Trophoblast cell (in vitro differentiated cells and primary cell): ENCODE data around the gene MYO5A.
"Not testable (repeated sequence)": the region's sequence is repeated elsewhere in the genome, so short reads cannot be mapped to it uniquely, and the experiment has no call there.

ENCODE experiments used
- DNase-seq, 2 donors: peaks; one replicate each; pipeline ENCODE4 v3.0.0-alpha.2; 2016
- H2AFZ ChIP-seq: 2 replicates; pipeline ENCODE4 v1.6.1; 2013; ENCODE audit warnings: low read length, moderate library complexity, mild to moderate bottlenecking; ENCODE audit not compliant: insufficient read depth, poor library complexity
- H2AK5ac ChIP-seq: 2 replicates; pipeline ENCODE4 v1.6.1; 2013; ENCODE audit warnings: mild to moderate bottlenecking, low read length
- H2BK120ac ChIP-seq: 2 replicates; pipeline ENCODE4 v1.6.1; 2013; ENCODE audit warnings: low read length, mild to moderate bottlenecking, moderate library complexity; ENCODE audit not compliant: insufficient read depth, poor library complexity
- H2BK12ac ChIP-seq: 2 replicates; pipeline ENCODE4 v1.6.1; 2013; ENCODE audit warnings: mild to moderate bottlenecking, low read length, moderate library complexity
- H2BK5ac ChIP-seq: 2 replicates; pipeline ENCODE4 v1.6.1; 2013; ENCODE audit warnings: low read length, low read depth, moderate library complexity, mild to moderate bottlenecking; ENCODE audit not compliant: poor library complexity
- H3K14ac ChIP-seq: 2 replicates; pipeline ENCODE4 v1.6.1; 2013; ENCODE audit warnings: mild to moderate bottlenecking, low read length
- H3K18ac ChIP-seq: 2 replicates; pipeline ENCODE4 v1.6.1; 2013; ENCODE audit warnings: mild to moderate bottlenecking, low read length
- H3K23ac ChIP-seq: 2 replicates; pipeline ENCODE4 v1.6.1; 2013; ENCODE audit warnings: low read length
- H3K27ac ChIP-seq: 2 replicates; pipeline ENCODE4 v1.5.1; 2013; ENCODE audit warnings: low read depth, mild to moderate bottlenecking, inconsistent platforms, low read length, moderate library complexity
- H3K27me3 ChIP-seq: 2 replicates; pipeline ENCODE4 v1.6.1; 2013; ENCODE audit warnings: inconsistent platforms, mild to moderate bottlenecking, low read length, moderate library complexity; ENCODE audit not compliant: insufficient read depth
- H3K36me3 ChIP-seq, 2 experiments: 1 replicate in 1 of 2; 2 replicates in 1 of 2; pipeline ENCODE4 v1.6.1; 2013; ENCODE audit warnings: low read length in 2 of 2, mild to moderate bottlenecking in 2 of 2, moderate library complexity in 1 of 2; ENCODE audit not compliant: insufficient read depth in 2 of 2, control insufficient read depth in 1 of 2
- H3K4ac ChIP-seq: 2 replicates; pipeline ENCODE4 v1.6.1; 2013; ENCODE audit warnings: low read depth, mild to moderate bottlenecking, low read length, moderate library complexity
- H3K4me1 ChIP-seq, 2 experiments: 1 replicate in 1 of 2; 2 replicates in 1 of 2; pipeline ENCODE4 v1.6.1; 2013; ENCODE audit warnings: low read length in 2 of 2, mild to moderate bottlenecking in 2 of 2, moderate library complexity in 1 of 2; ENCODE audit not compliant: insufficient read depth in 2 of 2, control insufficient read depth in 1 of 2
- H3K4me2 ChIP-seq: 2 replicates; pipeline ENCODE4 v1.6.1; 2013; ENCODE audit warnings: inconsistent platforms, mild to moderate bottlenecking, low read length, moderate library complexity
- H3K4me3 ChIP-seq: 2 replicates; pipeline ENCODE4 v1.5.1; 2013; ENCODE audit warnings: mild to moderate bottlenecking, low read depth, low read length, inconsistent platforms
- H3K79me1 ChIP-seq: one replicate; pipeline ENCODE4 v1.6.1; 2013; ENCODE audit warnings: low read length
- H3K79me2 ChIP-seq: 2 replicates; pipeline ENCODE4 v1.6.1; 2013; ENCODE audit warnings: low read length, mild to moderate bottlenecking; ENCODE audit not compliant: control insufficient read depth, insufficient read depth, poor library complexity
- H3K9ac ChIP-seq: 2 replicates; pipeline ENCODE4 v1.6.1; 2013; ENCODE audit warnings: mild to moderate bottlenecking, low read length
- H3K9me3 ChIP-seq: 2 replicates; pipeline ENCODE4 v1.6.1; 2013; ENCODE audit warnings: low read depth, mild to moderate bottlenecking, control low read depth, inconsistent platforms, low read length; ENCODE audit not compliant: insufficient read depth
- H4K12ac ChIP-seq: 2 replicates; pipeline ENCODE4 v1.6.1; 2013; ENCODE audit warnings: low read depth, mild to moderate bottlenecking, low read length, moderate library complexity
- H4K8ac ChIP-seq: 2 replicates; pipeline ENCODE4 v1.6.1; 2013; ENCODE audit warnings: low read depth, mild to moderate bottlenecking, low read length, moderate library complexity
- H4K91ac ChIP-seq: one replicate; pipeline ENCODE4 v1.6.1; 2013; ENCODE audit warnings: low read depth, mild to moderate bottlenecking, low read length, moderate library complexity
- WGBS: extraction: QIAGEN DNeasy Blood & Tissue Kit; methylation state at CpG from one replicate; pipeline ENCODE4 v1.1.7; 2013; ENCODE audit warnings: missing lambda C conversion rate; ENCODE audit not compliant: insufficient read length, insufficient coverage; ENCODE audit errors: extremely low coverage; 5-methylcytosine and 5-hydroxymethylcytosine counted together

The MYO5A gene

DNA sequence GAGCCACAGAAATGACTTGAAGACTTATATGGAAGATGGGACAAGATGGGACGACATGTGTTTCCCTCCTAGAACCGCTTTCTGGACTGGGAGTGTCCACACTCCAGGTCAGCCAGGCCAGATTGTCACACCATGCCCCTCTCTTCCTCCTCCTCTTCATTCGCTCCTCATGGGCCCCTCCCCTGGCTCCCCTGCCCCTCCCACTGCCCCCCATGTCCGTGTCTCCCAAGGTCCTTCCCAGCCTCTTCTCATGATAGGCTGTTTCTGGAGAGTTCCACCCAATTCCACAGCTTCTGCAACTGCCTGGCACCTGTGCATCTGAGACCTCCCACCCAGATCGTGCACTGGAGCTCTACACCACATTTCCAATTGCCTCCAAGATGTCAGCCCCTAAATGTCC lies 239.7 kb downstream of the MYO5A start:
- Histone ChIP-seq H3K36me3 (peaks cover 0 to 2% of the 10 kb centered on the region in 2 experiments), H3K4me1 (peaks cover 0 to 2% of the 10 kb centered on the region in 2 experiments), H3K18ac (no peak overlapping the region), H3K79me2 (no peaks in the 10 kb centered on the region), H3K9me3 (peaks cover 5% of the 10 kb centered on the region), H4K12ac (no peak overlapping the region), H3K4me3 (no peak overlapping the region), H2AFZ (no peak overlapping the region), H3K23ac (no peak overlapping the region), H2BK12ac (no peak overlapping the region), H3K9ac (no peak overlapping the region), H3K27ac (no peak overlapping the region), H3K4ac (no peak overlapping the region), H2BK120ac (no peak overlapping the region), H3K79me1 (no peaks in the 10 kb centered on the region), H2BK5ac (no peak overlapping the region), H2AK5ac (no peak overlapping the region), H3K4me2 (no peak overlapping the region), H4K8ac (no peak overlapping the region), H3K27me3 (no peaks in the 10 kb centered on the region), H4K91ac (no peak overlapping the region), H3K14ac (no peak overlapping the region)
- WGBS: no CpG with 5 or more reads among the region's 5 CpGs
- DNase-seq: no peak

DNA sequence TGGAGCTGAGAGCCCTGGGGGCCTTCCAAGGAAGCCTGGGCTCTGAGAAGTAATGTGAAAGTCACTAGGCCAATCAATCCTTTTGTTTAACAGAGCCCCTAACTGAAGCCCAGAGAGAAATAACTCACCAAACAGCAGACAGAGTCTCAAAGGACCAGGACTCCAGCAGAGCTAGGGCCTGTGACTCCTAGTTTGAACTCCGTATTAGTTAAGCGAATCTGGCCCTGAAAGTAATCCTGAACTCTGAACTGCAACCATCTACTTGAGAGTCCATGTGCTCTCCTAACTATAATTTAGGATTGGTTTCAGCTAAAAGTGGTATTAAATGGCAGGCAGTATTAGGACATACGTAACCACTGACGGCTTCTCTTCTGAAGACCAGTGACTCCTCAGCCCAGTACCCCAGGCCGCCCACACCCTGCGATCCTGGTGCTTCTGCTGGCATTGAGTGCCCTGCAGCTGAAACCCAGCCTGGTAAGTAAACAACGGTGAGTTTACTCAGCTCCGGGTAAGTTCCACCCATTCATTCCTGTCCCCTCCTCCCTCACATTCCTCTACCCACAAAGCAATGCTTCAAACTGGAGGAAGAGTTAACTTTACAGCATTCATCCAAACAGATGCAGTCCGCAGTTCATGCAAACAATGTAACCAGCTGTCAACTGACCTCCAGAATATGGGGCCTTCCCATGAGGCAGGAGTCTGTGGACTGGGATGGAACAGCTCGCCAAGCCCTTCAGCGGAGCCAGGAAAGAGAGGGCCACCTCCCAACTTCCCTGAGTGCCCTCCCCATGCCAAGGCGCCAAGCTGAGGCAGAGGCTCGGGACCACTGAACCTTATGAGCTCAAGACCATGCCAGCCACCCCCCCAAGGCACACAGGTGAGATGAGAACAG lies 240.4 kb downstream of the MYO5A start:
- H4K91ac ChIP-seq: no peak overlapping the region
- peaks cover 0 to 2% of the 10 kb centered on the region in 2 experiments for H3K4me1 ChIP-seq
- no peak overlapping the region for H3K14ac ChIP-seq
- H3K79me2 ChIP-seq: no peaks in the 10 kb centered on the region
- H3K27ac ChIP-seq: no peak overlapping the region
- no CpG with 5 or more reads among the region's 13 CpGs for WGBS
- no peak overlapping the region for H4K8ac ChIP-seq
- H3K4me2 ChIP-seq: no peak overlapping the region
- no peak overlapping the region for H2BK5ac ChIP-seq
- H3K18ac ChIP-seq: no peak overlapping the region
- H2AK5ac ChIP-seq: no peak overlapping the region
- H2BK120ac ChIP-seq: no peak overlapping the region
- H2AFZ ChIP-seq: no peak overlapping the region
- DNase-seq: peak; percentile 76 to 80
- no peak overlapping the region for H3K9ac ChIP-seq
- no peak overlapping the region for H3K4ac ChIP-seq
- no peaks in the 10 kb centered on the region for H3K27me3 ChIP-seq
- no peak overlapping the region for H3K4me3 ChIP-seq
- H3K79me1 ChIP-seq: no peaks in the 10 kb centered on the region
- no peak overlapping the region for H4K12ac ChIP-seq
- no peak overlapping the region for H2BK12ac ChIP-seq
- H3K23ac ChIP-seq: no peak overlapping the region
- peaks cover 0 to 2% of the 10 kb centered on the region in 2 experiments for H3K36me3 ChIP-seq
- H3K9me3 ChIP-seq: peaks cover 5% of the 10 kb centered on the region

DNA sequence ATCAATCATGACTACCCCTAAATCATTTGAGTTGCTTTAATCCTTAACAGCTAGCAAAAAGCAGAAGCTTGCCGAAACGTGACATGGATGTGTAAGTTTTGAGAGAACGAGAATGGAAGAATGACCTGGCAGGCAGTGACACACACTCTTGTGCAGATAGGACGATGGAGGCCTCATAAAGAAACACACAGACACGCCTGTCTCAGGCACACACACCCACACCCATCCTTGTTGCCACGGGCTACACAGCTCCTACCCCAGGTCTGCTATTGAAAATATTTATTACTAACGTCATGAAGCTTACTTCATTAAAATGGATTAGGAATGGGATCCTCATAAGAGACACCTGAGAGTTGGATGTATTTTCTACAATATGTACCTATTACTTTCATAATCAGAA lies 241.6 kb downstream of the MYO5A start:
- H2BK5ac ChIP-seq: no peak overlapping the region
- H4K91ac ChIP-seq: no peak overlapping the region
- H3K9ac ChIP-seq: no peak overlapping the region
- no peak overlapping the region for H4K8ac ChIP-seq
- no peak overlapping the region for H2AK5ac ChIP-seq
- no CpG with 5 or more reads among the region's 7 CpGs for WGBS
- no peak overlapping the region for H2AFZ ChIP-seq
- H3K36me3 ChIP-seq: peaks cover 0 to 2% of the 10 kb centered on the region in 2 experiments
- DNase-seq: no peak
- H3K4ac ChIP-seq: no peak overlapping the region
- no peak overlapping the region for H3K23ac ChIP-seq
- H3K4me3 ChIP-seq: no peak overlapping the region
- H2BK120ac ChIP-seq: no peak overlapping the region
- no peak overlapping the region for H2BK12ac ChIP-seq
- H3K27me3 ChIP-seq: no peaks in the 10 kb centered on the region
- H4K12ac ChIP-seq: no peak overlapping the region
- H3K9me3 ChIP-seq: peaks cover 5% of the 10 kb centered on the region
- no peak overlapping the region for H3K27ac ChIP-seq
- no peak overlapping the region for H3K4me2 ChIP-seq
- H3K79me2 ChIP-seq: no peaks in the 10 kb centered on the region
- no peak overlapping the region for H3K18ac ChIP-seq
- H3K4me1 ChIP-seq: peaks cover 0 to 2% of the 10 kb centered on the region in 2 experiments
- no peaks in the 10 kb centered on the region for H3K79me1 ChIP-seq
- H3K14ac ChIP-seq: no peak overlapping the region

DNA sequence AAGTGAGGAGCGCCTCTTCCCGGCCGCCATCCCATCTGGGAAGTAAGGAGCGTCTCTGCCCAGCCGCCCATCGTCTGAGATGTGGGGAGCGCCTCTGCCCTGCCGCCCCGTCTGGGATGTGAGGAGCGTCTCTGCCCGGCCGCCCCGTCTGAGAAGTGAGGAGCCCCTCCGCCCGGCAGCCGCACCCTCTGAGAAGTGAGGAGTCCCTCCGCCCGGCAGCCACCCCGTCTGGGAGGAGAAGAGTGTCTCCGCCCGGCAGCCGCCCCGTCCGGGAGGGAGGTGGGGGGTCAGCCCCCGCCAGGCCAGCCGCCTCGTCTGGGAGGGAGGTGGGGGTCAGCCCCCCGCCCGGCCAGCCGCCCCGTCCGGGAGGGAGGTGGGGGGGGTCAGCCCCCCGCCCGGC lies 242.7 kb downstream of the MYO5A start:
- not testable (repeated sequence) for H3K36me3 ChIP-seq, H3K4me2 ChIP-seq, H4K8ac ChIP-seq, H3K14ac ChIP-seq, H3K79me2 ChIP-seq, H3K9me3 ChIP-seq, H3K27me3 ChIP-seq, H2AFZ ChIP-seq, H3K27ac ChIP-seq, H2BK12ac ChIP-seq, H3K79me1 ChIP-seq, H3K4ac ChIP-seq, H3K4me3 ChIP-seq, H4K12ac ChIP-seq, H2BK120ac ChIP-seq, H3K9ac ChIP-seq, H2AK5ac ChIP-seq, H3K4me1 ChIP-seq, H4K91ac ChIP-seq, DNase-seq, H3K23ac ChIP-seq, H2BK5ac ChIP-seq, H3K18ac ChIP-seq
- no CpG with 5 or more reads among the region's 34 CpGs for whole genome bisulfite sequencing
